ENCODE results near the gene ALOX5AP. TPM values are rescaled to one million over a fixed set of nuclear protein-coding genes. Genes with fewer than 3 reads are reported as not detected.

Gene ALOX5AP
- total and polyA plus RNA-seq, 10 of the 15 experiments (the other 5 are each of a cell fraction or from before 2014, with no cell fraction given): 45.9 to 426 (median 109) TPM

DNA sequence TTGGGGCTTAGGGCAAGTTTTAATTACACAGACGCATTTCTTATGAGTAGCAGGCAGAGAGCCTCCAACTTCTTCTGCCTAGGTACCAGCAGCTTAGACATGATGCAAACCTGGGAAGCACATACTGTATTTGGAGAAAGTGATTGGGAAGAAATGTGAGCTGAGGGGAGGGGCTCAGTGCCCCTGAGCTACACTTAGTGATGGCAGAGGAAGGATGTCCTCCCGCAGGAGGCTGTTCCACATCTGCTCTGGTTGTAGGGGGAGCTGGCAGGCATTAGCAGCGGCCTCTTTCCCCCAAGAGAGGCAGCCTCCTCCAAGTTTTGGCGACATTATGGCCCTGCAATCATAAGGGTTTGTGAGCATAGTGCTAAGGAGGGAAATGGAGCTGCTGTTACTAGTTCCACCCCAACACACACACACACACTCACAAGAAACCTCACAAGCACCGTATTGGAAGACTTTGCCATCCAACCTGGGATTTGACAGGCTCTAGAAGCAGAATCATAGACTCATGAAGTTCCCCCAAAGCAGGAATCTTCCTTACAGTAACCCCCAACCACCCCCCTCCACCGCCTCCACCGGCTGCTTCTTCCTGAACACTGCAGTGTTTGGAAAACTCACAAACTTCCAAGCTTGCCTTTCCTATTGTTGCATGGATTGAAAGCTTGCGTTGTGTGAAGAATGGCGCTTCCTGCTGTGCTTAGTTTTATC is 3.3 kb downstream of the ALOX5AP start:
- ChIA-PET RAD21 (ENCODE audit: unreplicated experiment) (interaction anchor here (1.1 to 6.6 kb wide), 6 partner anchors 29 to 123 kb away, joined by 3 to 66 read pairs (median 10); no protein-coding TSS in a partner anchor), SMC1A (ENCODE audit: uncharacterized antibody, unreplicated experiment) (interaction anchor here (0.9 to 6.4 kb wide), 15 partner anchors 8 to 166 kb away, joined by 3 to 51 read pairs (median 4); no protein-coding TSS in a partner anchor), CTCF (interaction anchor here (0.6 to 1.9 kb wide), 9 partner anchors 14 to 69 kb away, joined by 3 to 7 read pairs (median 3); no protein-coding TSS in a partner anchor), POLR2A (interaction anchor here (0.6 to 2.3 kb wide), 6 partner anchors 17 to 69 kb away, joined by 3 to 14 read pairs (median 4); no protein-coding TSS in a partner anchor)
- intact Hi-C loops (cut with micrococcal nuclease; ENCODE audit: unreplicated experiment) (no loop called here), in situ Hi-C loops (cut with MboI) (no loop called here)
- H2AFZ ChIP-seq (ENCODE audit: control insufficient read depth, low read depth, low read length): no peak overlapping the region
- H3K36me3 ChIP-seq (ENCODE audit: control insufficient read depth in 2 of 2, insufficient read depth in 2 of 2, low read length in 1 of 2): no peaks in the 10 kb centered on the region
- H3K9me3 ChIP-seq (replicated peaks; ENCODE audit: control insufficient read depth, insufficient read depth, low read length): no peaks in the 10 kb centered on the region
- H3K4me1 ChIP-seq (ENCODE audit: control insufficient read depth, insufficient read depth, low read length): peaks cover 58% of the 10 kb centered on the region
- H4K20me1 ChIP-seq (ENCODE audit: control insufficient read depth, insufficient read depth): no peaks in the 10 kb centered on the region
- no peak overlapping the region for H3K27ac ChIP-seq (ENCODE audit: control insufficient read depth, insufficient read depth)
- peaks cover 2% of the 10 kb centered on the region for H3K79me2 ChIP-seq (ENCODE audit: control insufficient read depth, insufficient read depth, low read length)
- DNase-seq (ENCODE audit: low read depth, low spot score) (no peak), FAIRE-seq (no peak), ATAC-seq (no peak)
- H3K27me3 ChIP-seq (replicated peaks in 1 of 2; ENCODE audit: control insufficient read depth in 2 of 2, insufficient read depth in 2 of 2, low read length in 1 of 2): no peaks in the 10 kb centered on the region
- H3K4me3 ChIP-seq: no peak overlapping the region
- no peak overlapping the region for H3K4me2 ChIP-seq (ENCODE audit: control insufficient read depth, insufficient read depth)
- BruUV-seq (replicated peaks): no TSS peak
- H3K9ac ChIP-seq (ENCODE audit: control insufficient read depth, insufficient read depth, low read length): no peak overlapping the region
- 96% methylated on average over 9 of the region's 9 CpGs for WGBS (ENCODE audit: insufficient coverage, insufficient replicate concordance, low lambda C conversion rate, missing lambda C conversion rate)
- TF ChIP-seq WRNIP1 (IDR thresholded peaks at IDR 0.05; ENCODE audit: borderline replicate concordance, low read depth, low read length) (no peak), CHD2 (IDR thresholded peaks at IDR 0.05; ENCODE audit: borderline replicate concordance, low read depth, low read length) (no peak), ZNF207 (IDR thresholded peaks at IDR 0.05; ENCODE audit: borderline replicate concordance) (no peak), SRF (IDR thresholded peaks at IDR 0.05; ENCODE audit: low read depth in 2 of 2, low read length in 2 of 2) (no peak), ZNF687 (IDR thresholded peaks at IDR 0.05) (no peak), SMC3 (IDR thresholded peaks at IDR 0.05; ENCODE audit: borderline replicate concordance, low read length) (no peak), LARP7 (IDR thresholded peaks at IDR 0.05) (no peak), IRF4 (IDR thresholded peaks at IDR 0.05; ENCODE audit: low read depth, low read length) (no peak), NR2C1 (IDR thresholded peaks at IDR 0.05) (no peak), RELB (IDR thresholded peaks at IDR 0.05; ENCODE audit: low read depth) (no peak), ZBED1 (IDR thresholded peaks at IDR 0.05; ENCODE audit: borderline replicate concordance) (no peak)
- TF ChIP-seq, protein P1, sequence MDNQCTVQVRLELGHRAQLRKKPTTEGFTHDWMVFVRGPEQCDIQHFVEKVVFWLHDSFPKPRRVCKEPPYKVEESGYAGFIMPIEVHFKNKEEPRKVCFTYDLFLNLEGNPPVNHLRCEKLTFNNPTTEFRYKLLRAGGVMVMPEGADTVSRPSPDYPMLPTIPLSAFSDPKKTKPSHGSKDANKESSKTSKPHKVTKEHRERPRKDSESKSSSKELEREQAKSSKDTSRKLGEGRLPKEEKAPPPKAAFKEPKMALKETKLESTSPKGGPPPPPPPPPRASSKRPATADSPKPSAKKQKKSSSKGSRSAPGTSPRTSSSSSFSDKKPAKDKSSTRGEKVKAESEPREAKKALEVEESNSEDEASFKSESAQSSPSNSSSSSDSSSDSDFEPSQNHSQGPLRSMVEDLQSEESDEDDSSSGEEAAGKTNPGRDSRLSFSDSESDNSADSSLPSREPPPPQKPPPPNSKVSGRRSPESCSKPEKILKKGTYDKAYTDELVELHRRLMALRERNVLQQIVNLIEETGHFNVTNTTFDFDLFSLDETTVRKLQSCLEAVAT (IDR thresholded peaks at IDR 0.05): no peak

Measured in GM12878 (cell line).